ENCODE results near the gene ABCD4. TPM values are rescaled to one million over a fixed set of nuclear protein-coding genes. Genes with fewer than 3 reads are reported as not detected.

Gene ABCD4
- total and polyA plus RNA-seq, 2 donors (not counting 3 experiments of a cell fraction or from before 2014, with no cell fraction given): 58.2 to 84.2 TPM

GRCh38 chr14:74308695-74309094 lies 6.0 kb upstream of the ABCD4 start:
- dilution Hi-C loops (cut with MboI; ENCODE audit: extremely low pct_ligation_motif_present, low sequenced_read_pairs): no loop called here
- no peak for FAIRE-seq
- no peak overlapping the region for H3K4me2 ChIP-seq (ENCODE audit: insufficient read depth, low read length)

More at GRCh38 chr14:74308695-74309094, 6.0 kb upstream of the ABCD4 start:
- TF ChIP-seq EZH2 (IDR thresholded peaks at IDR 0.05; ENCODE audit: borderline replicate concordance, low read depth, low read length, severe bottlenecking): no peak
- no peak for TF ChIP-seq MYC (IDR thresholded peaks at IDR 0.05; ENCODE audit: low read depth, low read length)
- TF ChIP-seq POLR2AphosphoS5 (IDR thresholded peaks at IDR 0.05; ENCODE audit: insufficient read depth, low read depth, low read length): no peak
- TF ChIP-seq JUN (IDR thresholded peaks at IDR 0.05; ENCODE audit: borderline replicate concordance, insufficient read depth, insufficient read length, low read depth): no peak
- TF ChIP-seq, protein P1, sequence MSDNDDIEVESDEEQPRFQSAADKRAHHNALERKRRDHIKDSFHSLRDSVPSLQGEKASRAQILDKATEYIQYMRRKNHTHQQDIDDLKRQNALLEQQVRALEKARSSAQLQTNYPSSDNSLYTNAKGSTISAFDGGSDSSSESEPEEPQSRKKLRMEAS (IDR thresholded peaks at IDR 0.05; ENCODE audit: insufficient read depth, insufficient read length): no peak
- TF ChIP-seq CTCF (IDR thresholded peaks at IDR 0.05; ENCODE audit: extremely low read depth in 1 of 2, insufficient read depth in 1 of 2, low read depth in 1 of 2, low read length in 2 of 2): no peak
- TF ChIP-seq POLR2A (IDR thresholded peaks at IDR 0.05; ENCODE audit: low read depth, low read length): no peak
- TF ChIP-seq FOS (IDR thresholded peaks at IDR 0.05; ENCODE audit: borderline replicate concordance, insufficient read depth, low read length): no peak
- TF ChIP-seq GATA2 (IDR thresholded peaks at IDR 0.05; ENCODE audit: insufficient read depth, insufficient read length, low read depth, low read length): no peak
- no peak overlapping the region for H3K4me3 ChIP-seq (replicated peaks in 1 of 3; ENCODE audit: insufficient read depth in 1 of 3, low read depth in 1 of 3, low read length in 3 of 3)
- no peak overlapping the region for H2AFZ ChIP-seq (ENCODE audit: low read depth, low read length)
- H3K9ac ChIP-seq (replicated peaks; ENCODE audit: extremely low read depth, insufficient read depth, low read length): no peak overlapping the region
- POLR2A ChIA-PET: no interaction called here
- BruUV-seq (replicated peaks): no TSS peak
- no peaks in the 10 kb centered on the region for H3K4me1 ChIP-seq (ENCODE audit: control insufficient read depth, extremely low read depth, insufficient read depth, low read length)
- no peaks in the 10 kb centered on the region for H4K20me1 ChIP-seq (replicated peaks; ENCODE audit: control insufficient read depth, extremely low read depth, insufficient read depth, low read length)
- H3K36me3 ChIP-seq (ENCODE audit: control insufficient read depth in 2 of 2, extremely low read depth in 1 of 2, insufficient read depth in 2 of 2, low read length in 2 of 2): no peaks in the 10 kb centered on the region
- DNase-seq (ENCODE audit: low read depth, low spot score): no peak
- no peaks in the 10 kb centered on the region for H3K9me3 ChIP-seq (replicated peaks; ENCODE audit: control insufficient read depth, insufficient read depth, low read length)
- H3K79me2 ChIP-seq (ENCODE audit: control insufficient read depth, insufficient read depth, low read length): no peaks in the 10 kb centered on the region
- H3K9me1 ChIP-seq (replicated peaks; ENCODE audit: control insufficient read depth, extremely low read depth, insufficient read depth, low read length): no peaks in the 10 kb centered on the region
- no peak overlapping the region for H3K27ac ChIP-seq (ENCODE audit: insufficient read depth, low read depth, low read length)
- CTCF ChIA-PET: interaction anchor here (1.2 to 1.8 kb wide), 4 partner anchors 12 to 31 kb away, joined by 3 to 8 read pairs (median 4); no protein-coding TSS in a partner anchor
- intact Hi-C loops (cut with micrococcal nuclease): no loop called here
- H3K27me3 ChIP-seq (ENCODE audit: control insufficient read depth in 2 of 2, insufficient read depth in 2 of 2, low read length in 2 of 2): peaks cover 0 to 5% of the 10 kb centered on the region in 2 experiments
